A549 (cell line): ENCODE results near the gene GAREM1. TPM values are rescaled to one million over a fixed set of nuclear protein-coding genes. Genes with fewer than 3 reads are reported as not detected.

Source experiments
- ATAC-seq, 2 experiments: fragments of 200-7000 bp in 1 of 2; fragments of >200 bp in 1 of 2; cut with Nextera tagmentation in 1 of 2; cut with Tn5 transposase in 1 of 2; 3 replicates each; pipeline versions ENCODE4 v1.8.0 to v1.9.1; 2018 to 2020; ENCODE audit warnings: mild to moderate bottlenecking in 1 of 2, moderate library complexity in 1 of 2
- CTCF ChIA-PET: fragments of 300-600 bp; sonication (Branson Sonifier 250); formaldehyde crosslinking; extraction: SDS; loops from one replicate; lab custom pipeline; 2021; ENCODE audit warnings: antibody characterized with exemption, inconsistent platforms; lab: Yijun Ruan, JAX
- POLR2A ChIA-PET: fragments of 350-600 bp; formaldehyde crosslinking; extraction: SDS; loops from one replicate; lab custom pipeline; 2021; ENCODE audit warnings: antibody characterized with exemption, inconsistent platforms; lab: Yijun Ruan, JAX
- DNase-seq, 2 experiments: peaks; one replicate each; pipeline versions ENCODE4 v3.0.0 to v3.0.0-alpha.2; 2011 to 2016; ENCODE audit warnings: low read depth in 1 of 2, low spot score in 1 of 2
- FAIRE-seq: peaks from 2 replicates; lab custom pipeline; 2011; peaks lifted over from hg19 to GRCh38; lab: Jason Lieb, UNC
- H3K27ac ChIP-seq, 2 experiments: fragments of >200 bp; sonication (Bioruptor Twin); formaldehyde crosslinking; 3 replicates each; pipeline ENCODE4 v1.5.1; 2016 to 2017
- H3K4me1 ChIP-seq: fragments of >200 bp; sonication (Bioruptor Twin); formaldehyde crosslinking; 3 replicates; pipeline ENCODE4 v1.6.1; 2016
- H3K4me2 ChIP-seq: fragments of >200 bp; sonication (Bioruptor Twin); formaldehyde crosslinking; 3 replicates; pipeline ENCODE4 v1.6.1; 2016
- H3K4me3 ChIP-seq: fragments of >200 bp; sonication (Bioruptor Twin); formaldehyde crosslinking; 3 replicates; pipeline ENCODE4 v1.5.1; 2016
- H3K9me3 ChIP-seq: fragments of >200 bp; sonication (Bioruptor Twin); formaldehyde crosslinking; 3 replicates; pipeline ENCODE4 v1.6.1; 2016
- CBX2 ChIP-seq: fragments of 200-600 bp; sonication (generic); IDR thresholded peaks from 2 replicates; pipeline ENCODE4 v1.6.1; 2016; ENCODE audit warnings: low read depth, mild to moderate bottlenecking, borderline replicate concordance
- GATA3 ChIP-seq: IDR thresholded peaks from 2 replicates; pipeline ENCODE4 v1.6.1; 2012; ENCODE audit warnings: borderline replicate concordance
- HDAC2 ChIP-seq: fragments of 200-600 bp; sonication (generic); IDR thresholded peaks from 2 replicates; pipeline ENCODE4 v1.6.1; 2016
- HES2 ChIP-seq: fragments of >200 bp; sonication (Bioruptor Twin); formaldehyde crosslinking; IDR thresholded peaks from 2 replicates; pipeline ENCODE4 v1.6.1; 2016
- JUNB ChIP-seq: fragments of >200 bp; sonication (Bioruptor Twin); formaldehyde crosslinking; IDR thresholded peaks from 2 replicates; pipeline ENCODE4 v1.6.1; 2016
- NPAS2 ChIP-seq: fragments of 250-450 bp; sonication (Bioruptor Pico); IDR thresholded peaks from 2 replicates; pipeline ENCODE4 v1.8.0; 2022; ENCODE audit warnings: mild to moderate bottlenecking, moderate library complexity, borderline replicate concordance
- POLR2A ChIP-seq: IDR thresholded peaks from 2 replicates; pipeline ENCODE4 v1.6.1; 2012; ENCODE audit warnings: mild to moderate bottlenecking, low read length
- POLR2AphosphoS2 ChIP-seq: conservative IDR thresholded peaks from 2 replicates; pipeline ENCODE4 v1.6.1; 2012; ENCODE audit warnings: low read length, improper control_type of control experiment, inconsistent platforms
- RAD21 ChIP-seq, 2 experiments: fragments of >200 bp in 1 of 2; sonication (Bioruptor Twin) in 1 of 2; formaldehyde crosslinking in 1 of 2; IDR thresholded peaks in 1 of 2; conservative IDR thresholded peaks in 1 of 2; 2 replicates in 1 of 2; 3 replicates in 1 of 2; pipeline ENCODE4 v1.6.1; 2012 to 2018; ENCODE audit warnings: inconsistent platforms in 1 of 2
- SMC3 ChIP-seq: fragments of >200 bp; sonication (Bioruptor Twin); formaldehyde crosslinking; IDR thresholded peaks from 3 replicates; pipeline ENCODE4 v1.6.1; 2018; ENCODE audit warnings: inconsistent platforms
- SREBF2 ChIP-seq: fragments of 450-650 bp; IDR thresholded peaks from 2 replicates; pipeline ENCODE4 v1.6.1; 2014; ENCODE audit warnings: mild to moderate bottlenecking, moderate library complexity
- ZFP36 ChIP-seq: fragments of 450-650 bp; IDR thresholded peaks from 2 replicates; pipeline ENCODE4 v1.6.1; 2014; ENCODE audit warnings: borderline replicate concordance; ENCODE audit not compliant: partially characterized antibody
- ZNF302 ChIP-seq: fragments of 250-450 bp; sonication (Bioruptor Pico); IDR thresholded peaks from 2 replicates; pipeline ENCODE4 v1.9.0; 2021; ENCODE audit warnings: inconsistent platforms, mild to moderate bottlenecking, moderate library complexity
- WGBS: methylation state at CpG from one replicate; pipeline ENCODE4 v1.1.6; 2017; ENCODE audit errors: missing lambda C conversion rate; 5-methylcytosine and 5-hydroxymethylcytosine counted together
- polyA plus RNA-seq, 4 experiments: library from polyadenylated mRNA; depleted of rRNA in 3 of 4; stranded (reverse); fragments of >200 nt; fragmentation: RNase III in 1 of 4; extraction: RNeasy Plus Mini Kit Qiagen cat#74134 plus additional on column Dnase treatment in 1 of 4; gene quantifications; 2 replicates in 3 of 4; 3 replicates in 1 of 4; pipeline ENCODE4 v1.2.3, GENCODE V29; 2011 to 2017
- TF ChIP-seq, protein P1 (sequence below): fragments of >200 bp; sonication (Bioruptor Twin); formaldehyde crosslinking; IDR thresholded peaks from 3 replicates; pipeline ENCODE4 v1.5.1; 2016
- TF ChIP-seq, protein P2 (sequence below): fragments of 150-350 bp; IDR thresholded peaks from 2 replicates; pipeline ENCODE4 v1.6.1; 2014; ENCODE audit warnings: low read depth, mild to moderate bottlenecking, low read length
- TF ChIP-seq, protein P3 (sequence below): IDR thresholded peaks from 2 replicates; pipeline ENCODE4 v1.6.1; 2012
- TF ChIP-seq, protein P4 (sequence below): IDR thresholded peaks from 2 replicates; pipeline ENCODE4 v1.6.1; 2012

GAREM1 gene
- polyA plus RNA-seq, 2 of the 4 experiments (the other 2 are of a cell fraction), result 1.3 to 5.0 TPM

DNA sequence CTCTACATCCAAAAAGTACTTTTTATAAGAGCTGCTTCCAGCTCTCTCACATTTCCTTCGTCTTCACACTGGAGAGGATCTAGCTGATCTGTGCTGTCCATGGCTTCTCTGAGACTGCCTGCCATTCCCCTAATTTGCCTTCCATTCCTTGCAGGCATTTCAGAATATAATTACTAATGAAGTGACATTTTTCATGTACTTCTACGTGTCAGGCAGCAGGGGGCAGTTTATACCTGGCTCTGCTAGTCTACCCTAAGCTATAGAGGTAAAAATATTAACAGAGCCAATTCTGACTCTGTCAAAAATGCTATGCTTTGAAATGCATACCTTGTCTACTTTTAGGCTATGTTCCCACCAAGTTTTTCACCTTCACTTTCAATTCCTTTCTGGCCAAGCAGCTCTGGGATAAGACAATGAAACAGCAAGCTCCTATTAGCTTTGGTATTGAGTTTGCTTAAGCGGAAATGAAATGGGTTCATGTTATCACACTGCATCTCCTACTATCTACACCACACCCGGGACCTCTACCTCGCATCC lies 198.9 kb downstream of the GAREM1 start:
- WGBS, result 29% methylated on average over 5 of the region's 5 CpGs
- POLR2A ChIA-PET, result interaction anchor here (1.0 to 1.1 kb wide), 2 partner anchors 28 to 198 kb away, joined by 3 to 10 read pairs; partner anchors contain the start of gene GAREM1
- peak; percentile 59 to 78; a peak in 4 of 6 replicates for ATAC-seq
- Histone ChIP-seq H3K27ac (no peak overlapping the region), H3K4me1 (no peaks in the 10 kb centered on the region), H3K9me3 (no peaks in the 10 kb centered on the region), H3K4me2 (no peak overlapping the region), H3K4me3 (no peak overlapping the region)
- peak; percentile 37 to 40 for DNase-seq
- no peak for FAIRE-seq
- CTCF ChIA-PET, result interaction anchor here (0.6 to 12.3 kb wide), 35 partner anchors 9 to 1608 kb away, joined by 3 to 124 read pairs (median 4); partner anchors contain the start of gene GAREM1
- TF ChIP-seq RAD21 (conservative IDR thresholded peaks at IDR 0.05 in 1 of 2, IDR thresholded peaks at IDR 0.05 in 1 of 2) (peak; percentile 76 to 77), ZFP36 (peak; percentile 10), HDAC2 (no peak), SMC3 (peak; percentile 80), POLR2AphosphoS2 (no peak)
- TF ChIP-seq, protein P1, sequence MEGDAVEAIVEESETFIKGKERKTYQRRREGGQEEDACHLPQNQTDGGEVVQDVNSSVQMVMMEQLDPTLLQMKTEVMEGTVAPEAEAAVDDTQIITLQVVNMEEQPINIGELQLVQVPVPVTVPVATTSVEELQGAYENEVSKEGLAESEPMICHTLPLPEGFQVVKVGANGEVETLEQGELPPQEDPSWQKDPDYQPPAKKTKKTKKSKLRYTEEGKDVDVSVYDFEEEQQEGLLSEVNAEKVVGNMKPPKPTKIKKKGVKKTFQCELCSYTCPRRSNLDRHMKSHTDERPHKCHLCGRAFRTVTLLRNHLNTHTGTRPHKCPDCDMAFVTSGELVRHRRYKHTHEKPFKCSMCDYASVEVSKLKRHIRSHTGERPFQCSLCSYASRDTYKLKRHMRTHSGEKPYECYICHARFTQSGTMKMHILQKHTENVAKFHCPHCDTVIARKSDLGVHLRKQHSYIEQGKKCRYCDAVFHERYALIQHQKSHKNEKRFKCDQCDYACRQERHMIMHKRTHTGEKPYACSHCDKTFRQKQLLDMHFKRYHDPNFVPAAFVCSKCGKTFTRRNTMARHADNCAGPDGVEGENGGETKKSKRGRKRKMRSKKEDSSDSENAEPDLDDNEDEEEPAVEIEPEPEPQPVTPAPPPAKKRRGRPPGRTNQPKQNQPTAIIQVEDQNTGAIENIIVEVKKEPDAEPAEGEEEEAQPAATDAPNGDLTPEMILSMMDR, result peak; percentile 66

DNA sequence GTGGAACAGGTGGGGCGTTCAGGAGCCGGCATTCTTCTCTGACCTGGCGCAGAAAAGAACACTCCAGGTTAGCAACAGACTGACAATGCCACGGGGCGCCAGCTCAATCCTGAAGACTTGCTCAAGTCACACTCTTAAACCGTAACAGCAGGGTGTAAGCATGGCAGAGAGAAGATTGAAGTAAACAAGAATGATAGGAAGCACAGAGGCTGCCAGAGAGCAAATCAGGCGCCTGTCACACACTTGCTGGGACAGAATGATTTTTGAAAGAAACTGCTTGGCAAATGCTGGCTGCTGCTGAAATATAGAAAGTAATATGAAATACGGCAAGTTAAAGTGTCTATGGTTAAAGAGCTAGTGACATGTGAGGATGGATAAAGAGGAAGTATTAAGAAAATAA lies 200.3 kb downstream of the GAREM1 start:
- POLR2A ChIA-PET, result interaction anchor here (0.6 kb wide), 1 partner anchor 114 kb away, joined by 4 read pairs; no protein-coding TSS in a partner anchor
- 90% methylated on average over 8 of the region's 8 CpGs for WGBS
- ATAC-seq, result no peak
- Histone ChIP-seq H3K4me2 (no peak overlapping the region), H3K4me1 (no peaks in the 10 kb centered on the region), H3K9me3 (no peaks in the 10 kb centered on the region)
- DNase-seq, result no peak
- FAIRE-seq, result no peak
- TF ChIP-seq HES2 (no peak), CBX2 (no peak)
- TF ChIP-seq, all 56 proteins: peak for 0
- no peak overlapping the region for H3K27ac ChIP-seq
- no peak overlapping the region for H3K4me3 ChIP-seq
- CTCF ChIA-PET, result interaction anchor here (0.6 to 12.3 kb wide), 7 partner anchors 10 to 281 kb away, joined by 3 to 124 read pairs (median 18); partner anchors contain the start of gene GAREM1

DNA sequence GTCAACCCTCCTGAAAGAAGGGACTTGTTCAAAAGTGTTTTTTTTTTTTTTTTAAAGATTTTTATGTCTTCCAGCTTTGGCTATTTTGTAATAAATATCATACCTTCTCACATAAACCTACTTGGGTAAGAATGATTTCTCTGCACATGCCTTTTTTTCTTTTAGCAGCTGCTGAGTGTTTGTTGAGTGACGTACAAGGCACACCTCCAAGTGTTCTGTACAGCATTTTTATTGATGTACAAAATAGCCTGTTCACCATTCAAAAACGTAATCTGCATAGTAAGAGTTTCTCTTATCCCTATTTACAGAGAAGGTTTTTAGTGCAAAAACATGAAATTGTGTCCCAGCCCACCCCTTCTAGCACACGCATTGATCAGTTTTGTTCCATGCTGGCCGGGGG lies 203.2 kb downstream of the GAREM1 start:
- no peak for FAIRE-seq
- no peak for ATAC-seq
- H3K9me3 ChIP-seq, result no peaks in the 10 kb centered on the region
- 85% methylated on average over 4 of the region's 4 CpGs for WGBS
- H3K4me1 ChIP-seq, result no peaks in the 10 kb centered on the region
- no peak for DNase-seq
- H3K27ac ChIP-seq, result no peak overlapping the region
- TF ChIP-seq GATA3, result no peak
- no peak for TF ChIP-seq POLR2A
- TF ChIP-seq, protein P2, sequence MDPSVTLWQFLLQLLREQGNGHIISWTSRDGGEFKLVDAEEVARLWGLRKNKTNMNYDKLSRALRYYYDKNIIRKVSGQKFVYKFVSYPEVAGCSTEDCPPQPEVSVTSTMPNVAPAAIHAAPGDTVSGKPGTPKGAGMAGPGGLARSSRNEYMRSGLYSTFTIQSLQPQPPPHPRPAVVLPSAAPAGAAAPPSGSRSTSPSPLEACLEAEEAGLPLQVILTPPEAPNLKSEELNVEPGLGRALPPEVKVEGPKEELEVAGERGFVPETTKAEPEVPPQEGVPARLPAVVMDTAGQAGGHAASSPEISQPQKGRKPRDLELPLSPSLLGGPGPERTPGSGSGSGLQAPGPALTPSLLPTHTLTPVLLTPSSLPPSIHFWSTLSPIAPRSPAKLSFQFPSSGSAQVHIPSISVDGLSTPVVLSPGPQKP, result no peak
- TF ChIP-seq, protein P3, sequence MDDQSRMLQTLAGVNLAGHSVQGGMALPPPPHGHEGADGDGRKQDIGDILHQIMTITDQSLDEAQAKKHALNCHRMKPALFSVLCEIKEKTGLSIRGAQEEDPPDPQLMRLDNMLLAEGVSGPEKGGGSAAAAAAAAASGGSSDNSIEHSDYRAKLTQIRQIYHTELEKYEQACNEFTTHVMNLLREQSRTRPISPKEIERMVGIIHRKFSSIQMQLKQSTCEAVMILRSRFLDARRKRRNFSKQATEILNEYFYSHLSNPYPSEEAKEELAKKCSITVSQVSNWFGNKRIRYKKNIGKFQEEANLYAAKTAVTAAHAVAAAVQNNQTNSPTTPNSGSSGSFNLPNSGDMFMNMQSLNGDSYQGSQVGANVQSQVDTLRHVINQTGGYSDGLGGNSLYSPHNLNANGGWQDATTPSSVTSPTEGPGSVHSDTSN, result no peak
- TF ChIP-seq ZNF302, result no peak
- TF ChIP-seq, protein P4, sequence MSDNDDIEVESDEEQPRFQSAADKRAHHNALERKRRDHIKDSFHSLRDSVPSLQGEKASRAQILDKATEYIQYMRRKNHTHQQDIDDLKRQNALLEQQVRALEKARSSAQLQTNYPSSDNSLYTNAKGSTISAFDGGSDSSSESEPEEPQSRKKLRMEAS, result no peak
- no peak for TF ChIP-seq NPAS2 (CRISPR knock-in tag)
- TF ChIP-seq JUNB, result no peak
- no peak for TF ChIP-seq SREBF2
- H3K4me3 ChIP-seq, result no peak overlapping the region
- no peak overlapping the region for H3K4me2 ChIP-seq
- ChIA-PET CTCF (interaction anchor here (12.3 kb wide), 1 partner anchor 283 kb away, joined by 124 read pairs; no protein-coding TSS in a partner anchor), POLR2A (no interaction called here)
